Aorta (tissue), 5 donors: ENCODE data around the gene CLN5. TPM values are rescaled to one million over a fixed set of nuclear protein-coding genes. Genes with fewer than 3 reads are reported as not detected.
"Not testable (repeated sequence)": the region's sequence is repeated elsewhere in the genome, so short reads cannot be mapped to it uniquely, and the experiment has no call there.

Experiments used
- ATAC-seq: fragments of 200-7000 bp; cut with Tn5 transposase; one replicate; pipeline ENCODE4 v1.9.1; 2022; ENCODE audit warnings: moderate library complexity; ENCODE audit not compliant: low FRiP score
- DNase-seq, 2 donors: peaks; one replicate each; pipeline ENCODE4 v3.0.0-alpha.2; 2020
- H3K27ac ChIP-seq, 2 donors: one replicate each; pipeline ENCODE4 v1.5.1; 2013; ENCODE audit warnings: low read length in 2 of 2, mild to moderate bottlenecking in 2 of 2, moderate library complexity in 2 of 2, control low read depth in 1 of 2, inconsistent platforms in 1 of 2, low read depth in 1 of 2
- H3K27me3 ChIP-seq, 2 donors: one replicate each; pipeline ENCODE4 v1.6.1; 2013; ENCODE audit warnings: control low read depth in 1 of 2, low read length in 1 of 2, mild to moderate bottlenecking in 1 of 2, moderate library complexity in 1 of 2; ENCODE audit not compliant: insufficient read depth in 2 of 2, control insufficient read depth in 1 of 2
- H3K36me3 ChIP-seq, 2 donors: one replicate each; pipeline ENCODE4 v1.6.1; 2013; ENCODE audit warnings: control low read depth in 1 of 2, low read length in 1 of 2, mild to moderate bottlenecking in 1 of 2; ENCODE audit not compliant: insufficient read depth in 2 of 2, control insufficient read depth in 1 of 2
- H3K4me1 ChIP-seq, 2 donors: one replicate each; pipeline ENCODE4 v1.6.1; 2013; ENCODE audit warnings: low read length in 2 of 2, control low read depth in 1 of 2, mild to moderate bottlenecking in 1 of 2, moderate library complexity in 1 of 2; ENCODE audit not compliant: insufficient read depth in 2 of 2, control insufficient read depth in 1 of 2
- H3K4me3 ChIP-seq, 2 donors: one replicate each; pipeline ENCODE4 v1.5.1; 2013; ENCODE audit warnings: low read length in 2 of 2, control low read depth in 1 of 2, mild to moderate bottlenecking in 1 of 2
- H3K9me3 ChIP-seq: one replicate; pipeline ENCODE4 v1.6.1; 2013; ENCODE audit warnings: mild to moderate bottlenecking, low read length; ENCODE audit not compliant: control insufficient read depth
- WGBS, 2 donors: extraction: QIAGEN DNeasy Blood & Tissue Kit; methylation state at CpG; one replicate each; pipeline ENCODE4 v1.1.7; 2013; 5-methylcytosine and 5-hydroxymethylcytosine counted together
- intact Hi-C, 2 donors: fragments of 100-400 bp; cut with DNase I; formaldehyde crosslinking; loops; one replicate each; pipeline versions ENCODE4 v1.14.2 to v1.15.0; 2022
- polyA plus RNA-seq, 2 donors: library from polyadenylated mRNA; stranded (reverse); fragments of 200-250 nt; gene quantifications; one replicate each; pipeline ENCODE4 v1.2.3, GENCODE V29; 2013
- total RNA-seq, 2 donors: library from RNA; stranded (reverse); fragmentation: NEBNext Ultra II Directional; extraction: Animal tissue kit (Norgen Biotek cat#: 25700); gene quantifications; one replicate each; pipeline ENCODE4 v1.2.1, GENCODE V29; 2021
- donor health status: healthy with polysubstance abuse.
- donor health status: Bipolar disorder and iron deficiency.
- donor health status: DM: no; HTN: no; CAD: no.
- donor health status: DM: no; HTN: no; CAD: no.
- donor health status: DM: yes; HTN: yes; CAD: no.

The CLN5 gene
- total and polyA plus RNA-seq, 4 donors, result 15.4 to 31.7 (median 23.2) TPM

GRCh38 chr13:77002590-77003190 lies 10.8 kb downstream of the CLN5 start:
- DNase-seq (no peak), ATAC-seq (peak; percentile 46)
- H3K36me3 ChIP-seq, result peaks cover 0 to 3% of the 10 kb centered on the region in 2 donors
- H3K9me3 ChIP-seq, result no peaks in the 10 kb centered on the region
- 59 to 61% methylated on average over 7 of the region's 7 CpGs for WGBS, 2 donors
- peaks cover 0 to 6% of the 10 kb centered on the region in 2 donors for H3K4me1 ChIP-seq
- intact Hi-C loops, result no loop called here
- H3K27me3 ChIP-seq, result no peaks in the 10 kb centered on the region
- no peak overlapping the region for H3K4me3 ChIP-seq
- no peak overlapping the region for H3K27ac ChIP-seq

- intact Hi-C loops, H3K4me3 ChIP-seq, H3K27ac ChIP-seq, ATAC-seq, H3K4me1 ChIP-seq, DNase-seq, H3K36me3 ChIP-seq, H3K9me3 ChIP-seq, H3K27me3 ChIP-seq: not testable (repeated sequence)
- WGBS, 2 donors, result 86 to 89% methylated on average over 4 of the region's 4 CpGs
Observed at GRCh38 chr13:77008337-77008736, 16.5 kb downstream of the CLN5 start.

GRCh38 chr13:77009011-77009410 lies 17.1 kb downstream of the CLN5 start:
- peaks cover 3 to 9% of the 10 kb centered on the region in 2 donors for H3K36me3 ChIP-seq
- no peak overlapping the region for H3K27ac ChIP-seq
- no peak overlapping the region for H3K4me3 ChIP-seq
- H3K9me3 ChIP-seq, result no peaks in the 10 kb centered on the region
- ATAC-seq (no peak), DNase-seq (no peak)
- intact Hi-C loops, result no loop called here
- H3K27me3 ChIP-seq, result no peaks in the 10 kb centered on the region
- 91 to 93% methylated on average over 2 of the region's 2 CpGs for WGBS, 2 donors
- H3K4me1 ChIP-seq, result peaks cover 0 to 6% of the 10 kb centered on the region in 2 donors

GRCh38 chr13:77009719-77010118 lies 17.8 kb downstream of the CLN5 start:
- H3K27ac ChIP-seq, H3K4me3 ChIP-seq, DNase-seq, H3K36me3 ChIP-seq, H3K27me3 ChIP-seq, H3K4me1 ChIP-seq, H3K9me3 ChIP-seq, ATAC-seq, intact Hi-C loops: not testable (repeated sequence)
- WGBS, 2 donors, result 97 to 98% methylated on average over 5 of the region's 5 CpGs

- no peak for DNase-seq
- Histone ChIP-seq H3K4me1 (no peaks in the 10 kb centered on the region), H3K9me3 (no peaks in the 10 kb centered on the region), H3K4me3 (peak overlapping the region in 1 of 2 donors; percentile 8), H3K36me3 (peaks cover 4 to 7% of the 10 kb centered on the region in 2 donors), H3K27me3 (no peaks in the 10 kb centered on the region), H3K27ac (peak overlapping the region in 1 of 2 donors; percentile 25)
- 82 to 86% methylated on average over 2 of the region's 2 CpGs for WGBS, 2 donors
- no peak for ATAC-seq
- intact Hi-C loops, result no loop called here
Observed at GRCh38 chr13:77013853-77014542, 22.1 kb downstream of the CLN5 start.

- Histone ChIP-seq H3K27ac (no peak overlapping the region), H3K27me3 (no peaks in the 10 kb centered on the region), H3K36me3 (peaks cover 4 to 7% of the 10 kb centered on the region in 2 donors), H3K9me3 (no peaks in the 10 kb centered on the region), H3K4me3 (no peak overlapping the region), H3K4me1 (peaks cover 0 to 4% of the 10 kb centered on the region in 2 donors)
- 95% methylated on average over 2 of the region's 2 CpGs for WGBS, 2 donors
- DNase-seq (no peak), ATAC-seq (no peak)
- intact Hi-C loops, result no loop called here
Observed at GRCh38 chr13:77014906-77015685, 23.2 kb downstream of the CLN5 start.

- ATAC-seq (peak; percentile 45), DNase-seq (no peak)
- Histone ChIP-seq H3K4me3 (no peak overlapping the region), H3K36me3 (peaks cover 4% of the 10 kb centered on the region in 2 donors), H3K9me3 (no peaks in the 10 kb centered on the region), H3K27ac (peak overlapping the region in 1 of 2 donors; percentile 78), H3K27me3 (no peaks in the 10 kb centered on the region), H3K4me1 (peaks cover 0 to 10% of the 10 kb centered on the region in 2 donors)
- WGBS, 2 donors, result 54 to 57% methylated on average over 3 of the region's 3 CpGs
- intact Hi-C loops, result no loop called here
Observed at GRCh38 chr13:77016251-77016812, 24.5 kb downstream of the CLN5 start.

- H3K36me3 ChIP-seq, result peaks cover 4% of the 10 kb centered on the region in 2 donors
- H3K27me3 ChIP-seq, result no peaks in the 10 kb centered on the region
- 64 to 65% methylated on average over 6 of the region's 6 CpGs for WGBS, 2 donors
- DNase-seq (no peak), ATAC-seq (peak; percentile 21)
- H3K4me3 ChIP-seq, result no peak overlapping the region
- peaks cover 0 to 10% of the 10 kb centered on the region in 2 donors for H3K4me1 ChIP-seq
- H3K9me3 ChIP-seq, result no peaks in the 10 kb centered on the region
- peak overlapping the region in 1 of 2 donors; percentile 78 for H3K27ac ChIP-seq
- intact Hi-C loops, result no loop called here
Observed at GRCh38 chr13:77016888-77017623, 25.2 kb downstream of the CLN5 start.
